HepG2 (cell line): ENCODE data around the gene TNP1. TPM values are rescaled to one million over a fixed set of nuclear protein-coding genes. Genes with fewer than 3 reads are reported as not detected.

Source experiments
- ATAC-seq: fragments of 200-7000 bp; cut with Tn5 transposase; 3 replicates; pipeline ENCODE4 v1.9.1; 2020; ENCODE audit warnings: mild to moderate bottlenecking, moderate library complexity
- BruUV-seq: library from RNA; stranded (reverse); fragments of 400-500 nt; replicated peaks from 2 replicates; lab custom pipeline; 2021; lab: Mats Ljungman, UMichigan
- CTCF ChIA-PET: fragments of 300-600 bp; formaldehyde crosslinking; extraction: SDS; loops from one replicate; lab custom pipeline; 2021; ENCODE audit warnings: low total read pairs, inconsistent platforms, low intra/inter-chr PET ratio; lab: Yijun Ruan, JAX
- POLR2A ChIA-PET: fragments of 350-600 bp; sonication (Branson Sonifier 250); formaldehyde crosslinking; loops from one replicate; lab custom pipeline; 2020; ENCODE audit warnings: antibody characterized with exemption, inconsistent platforms; lab: Yijun Ruan, JAX
- DNase-seq: peaks from one replicate; pipeline ENCODE4 v3.0.0-alpha.2; 2015; ENCODE audit warnings: low spot score
- FAIRE-seq: peaks from 3 replicates; lab custom pipeline; 2011; peaks lifted over from hg19 to GRCh38; lab: Jason Lieb, UNC
- H2AFZ ChIP-seq: one replicate; pipeline ENCODE4 v1.6.1; 2011; ENCODE audit warnings: low read length, inconsistent platforms
- H3K27ac ChIP-seq: fragments of 300-600 bp; 3 replicates; pipeline ENCODE4 v1.8.0; 2011; ENCODE audit warnings: mixed run types, mild to moderate bottlenecking, mixed read lengths, low read length, inconsistent platforms; ENCODE audit not compliant: insufficient read depth; ENCODE audit errors: extremely low read length
- H3K27me3 ChIP-seq, 2 experiments: fragments of 200-600 bp in 1 of 2; 2 replicates in 1 of 2; 3 replicates in 1 of 2; pipeline versions ENCODE4 v1.6.0 to v1.8.0; 2011; ENCODE audit warnings: low read length in 2 of 2, mild to moderate bottlenecking in 2 of 2, moderate library complexity in 2 of 2, inconsistent platforms in 1 of 2; ENCODE audit not compliant: insufficient read depth in 2 of 2, control insufficient read depth in 1 of 2
- H3K36me3 ChIP-seq, 2 experiments: fragments of 200-600 bp in 1 of 2; replicated peaks in 1 of 2; 2 replicates in 1 of 2; 3 replicates in 1 of 2; pipeline versions ENCODE4 v1.5.1 to v1.8.0; 2011; ENCODE audit warnings: low read length in 2 of 2, inconsistent platforms in 1 of 2; ENCODE audit not compliant: insufficient read depth in 2 of 2, control insufficient read depth in 1 of 2
- H3K4me1 ChIP-seq: 2 replicates; pipeline ENCODE4 v1.5.1; 2012; ENCODE audit warnings: low read length, inconsistent platforms; ENCODE audit not compliant: insufficient read depth
- H3K4me2 ChIP-seq: 2 replicates; pipeline ENCODE4 v1.6.0; 2011; ENCODE audit warnings: low read depth, low read length, inconsistent platforms
- H3K4me3 ChIP-seq, 3 experiments: fragments of 200-600 bp in 1 of 3; sonication (generic), shearing (Covaris generic) in 1 of 3; replicated peaks in 1 of 3; 2 replicates each; pipeline ENCODE4 v1.5.1; 2011 to 2016; ENCODE audit warnings: low read length in 3 of 3, inconsistent platforms in 2 of 3, low read depth in 2 of 3, mild to moderate bottlenecking in 2 of 3, control low read depth in 1 of 3, mixed read lengths in 1 of 3; ENCODE audit not compliant: insufficient read depth in 1 of 3
- H3K79me2 ChIP-seq: one replicate; pipeline ENCODE4 v1.6.1; 2011; ENCODE audit warnings: low read length, inconsistent platforms; ENCODE audit not compliant: insufficient read depth
- H3K9ac ChIP-seq: 2 replicates; pipeline ENCODE4 v1.6.0; 2011; ENCODE audit warnings: mild to moderate bottlenecking, low read depth, low read length, inconsistent platforms; ENCODE audit not compliant: insufficient read depth
- H3K9me3 ChIP-seq: 2 replicates; pipeline ENCODE4 v1.5.1; 2012; ENCODE audit warnings: mild to moderate bottlenecking, low read length
- H4K20me1 ChIP-seq: 2 replicates; pipeline ENCODE4 v1.6.0; 2011; ENCODE audit warnings: inconsistent platforms, mild to moderate bottlenecking, low read length, moderate library complexity; ENCODE audit not compliant: insufficient read depth
- ATF7 ChIP-seq, 2 experiments: fragments of 450-650 bp in 1 of 2; sonication (generic) in 1 of 2; formaldehyde crosslinking in 1 of 2; IDR thresholded peaks; 2 replicates each; pipeline versions ENCODE4 v1.4.0 to v1.6.1; 2016 to 2020; ENCODE audit warnings: antibody characterized with exemption in 1 of 2, mild to moderate bottlenecking in 1 of 2, missing genetic modification reagents in 1 of 2
- CBFB ChIP-seq: sonication (generic); formaldehyde crosslinking; IDR thresholded peaks from 2 replicates; pipeline ENCODE4 v1.4.0; 2020; ENCODE audit warnings: missing genetic modification reagents
- EEA1 ChIP-seq: sonication (generic); formaldehyde crosslinking; IDR thresholded peaks from 2 replicates; pipeline ENCODE4 v1.5.1; 2020; ENCODE audit warnings: mild to moderate bottlenecking, missing genetic modification reagents, borderline replicate concordance
- GATA4 ChIP-seq: sonication (generic); IDR thresholded peaks from 2 replicates; pipeline ENCODE4 v1.6.1; 2016; ENCODE audit warnings: antibody characterized with exemption, low read depth, borderline replicate concordance
- GLMP ChIP-seq: sonication (generic); formaldehyde crosslinking; IDR thresholded peaks from 2 replicates; pipeline ENCODE4 v1.9.0; 2021; ENCODE audit warnings: missing genetic modification reagents, mild to moderate bottlenecking, borderline replicate concordance
- GTF2F1 ChIP-seq: fragments of 150-350 bp; IDR thresholded peaks from 2 replicates; pipeline ENCODE4 v1.6.1; 2014; ENCODE audit warnings: low read length
- GTF3A ChIP-seq: sonication (generic); formaldehyde crosslinking; conservative IDR thresholded peaks from 2 replicates; pipeline ENCODE4 v1.4.0; 2020; ENCODE audit warnings: mild to moderate bottlenecking, missing genetic modification reagents
- HNF1B ChIP-seq: sonication (generic); formaldehyde crosslinking; IDR thresholded peaks from 2 replicates; pipeline ENCODE4 v1.5.1; 2020; ENCODE audit warnings: mild to moderate bottlenecking, moderate library complexity, missing genetic modification reagents
- HNRNPL ChIP-seq: fragments of 200-400 bp; formaldehyde crosslinking; IDR thresholded peaks from 2 replicates; pipeline ENCODE4 v1.6.1; 2017; ENCODE audit warnings: mild to moderate bottlenecking, low read depth, low read length
- KMT2B ChIP-seq: IDR thresholded peaks from 2 replicates; pipeline ENCODE4 v1.6.1; 2016; ENCODE audit warnings: missing genetic modification reagents, missing compliant biosample characterization
- SIX1 ChIP-seq: sonication (generic); formaldehyde crosslinking; IDR thresholded peaks from 2 replicates; pipeline ENCODE4 v1.4.0; 2020; ENCODE audit warnings: missing genetic modification reagents, borderline replicate concordance
- YEATS4 ChIP-seq: sonication (generic); formaldehyde crosslinking; IDR thresholded peaks from 2 replicates; pipeline ENCODE4 v1.4.0; 2020; ENCODE audit warnings: missing genetic modification reagents, borderline replicate concordance
- ZFP62 ChIP-seq: sonication (generic); formaldehyde crosslinking; IDR thresholded peaks from 2 replicates; pipeline ENCODE4 v1.4.0; 2020; ENCODE audit warnings: missing genetic modification reagents
- ZFP91 ChIP-seq: sonication (generic); formaldehyde crosslinking; IDR thresholded peaks from 2 replicates; pipeline ENCODE4 v1.9.0; 2022; ENCODE audit warnings: missing genetic modification reagents, mild to moderate bottlenecking, borderline replicate concordance
- ZNF567 ChIP-seq: sonication (generic); formaldehyde crosslinking; IDR thresholded peaks from 2 replicates; pipeline ENCODE4 v1.8.1; 2023; ENCODE audit warnings: mild to moderate bottlenecking, missing genetic modification reagents, borderline replicate concordance
- ZNF629 ChIP-seq: sonication (generic); formaldehyde crosslinking; conservative IDR thresholded peaks from 2 replicates; pipeline ENCODE4 v1.5.0; 2020; ENCODE audit warnings: missing genetic modification reagents
- ZZZ3 ChIP-seq: sonication (generic); formaldehyde crosslinking; IDR thresholded peaks from 2 replicates; pipeline ENCODE4 v1.4.0; 2020; ENCODE audit warnings: missing genetic modification reagents, mild to moderate bottlenecking, borderline replicate concordance
- WGBS: methylation state at CpG from one replicate; pipeline ENCODE4 v1.1.6; 2017; ENCODE audit warnings: low lambda C conversion rate; 5-methylcytosine and 5-hydroxymethylcytosine counted together
- in situ Hi-C: cut with HindIII; loops from 2 replicates; pipeline ENCODE4 v1.10.0; 2017; ENCODE audit warnings: low pct_unique_long_range_greater_than_20kb; ENCODE audit not compliant: extremely low pct_ligation_motif_present
- intact Hi-C: fragments of 100-400 bp; cut with micrococcal nuclease; formaldehyde crosslinking; loops from one replicate; pipeline ENCODE4 v1.10.0; 2022; ENCODE audit not compliant: unreplicated experiment
- polyA plus RNA-seq, 8 experiments: library from polyadenylated mRNA; depleted of rRNA in 3 of 8; stranded (reverse) in 7 of 8; unstranded in 1 of 8; fragments of >200 nt; fragmentation: Illumina TruSeq in 4 of 8; extraction: Trizol in 4 of 8; gene quantifications; 2 replicates each; pipeline versions ENCODE4 v1.2.1 to v1.2.3, GENCODE V29; 2011 to 2016; ENCODE audit warnings: low read depth in 4 of 8, missing spikeins in 1 of 8, mixed read lengths in 1 of 8; ENCODE audit not compliant: insufficient read depth in 1 of 8
- total RNA-seq, 5 experiments: library from RNA; depleted of rRNA; stranded (reverse); fragments of >200 nt; fragmentation: Illumina TruSeq; extraction: Trizol; gene quantifications; 2 replicates each; pipeline ENCODE4 v1.2.3, GENCODE V29; 2016; ENCODE audit warnings: low read depth in 1 of 5

The TNP1 gene
- total and polyA plus RNA-seq, 2 of the 13 experiments (the other 11 are each of a cell fraction or from before 2014, with no cell fraction given): not detected

- ChIA-PET CTCF (no interaction called here), POLR2A (no interaction called here)
- no peak for FAIRE-seq
- Histone ChIP-seq H3K79me2 (no peaks in the 10 kb centered on the region), H2AFZ (no peak overlapping the region), H4K20me1 (no peaks in the 10 kb centered on the region), H3K9ac (no peak overlapping the region), H3K27ac (no peak overlapping the region), H3K4me2 (no peak overlapping the region), H3K27me3 (peaks cover 2 to 8% of the 10 kb centered on the region in 2 experiments; a peak in 1 of 5 replicates), H3K4me1 (no peaks in the 10 kb centered on the region), H3K4me3 (no peak overlapping the region), H3K9me3 (no peaks in the 10 kb centered on the region), H3K36me3 (no peaks in the 10 kb centered on the region)
- no TSS peak for BruUV-seq
- no peak for ATAC-seq
- no peak for TF ChIP-seq GTF3A (CRISPR knock-in tag)
- TF ChIP-seq ZNF567 (CRISPR knock-in tag): no peak
- TF ChIP-seq ZFP62: no peak
- no peak for TF ChIP-seq ATF7 (IDR thresholded peaks at IDR 0.05)
- no peak for TF ChIP-seq ATF7 (CRISPR knock-in tag; IDR thresholded peaks at IDR 0.05)
- no peak for TF ChIP-seq EEA1 (CRISPR knock-in tag)
- TF ChIP-seq GLMP (CRISPR knock-in tag): no peak
- no peak for TF ChIP-seq YEATS4 (CRISPR knock-in tag)
- TF ChIP-seq CBFB: no peak
- no peak for TF ChIP-seq SIX1
- no peak for TF ChIP-seq HNRNPL
- no peak for TF ChIP-seq KMT2B (CRISPR knock-in tag)
- TF ChIP-seq HNF1B: no peak
- TF ChIP-seq ZNF629: no peak
- TF ChIP-seq ZFP91 (CRISPR knock-in tag): no peak
- no peak for TF ChIP-seq ZZZ3 (CRISPR knock-in tag)
- no peak for TF ChIP-seq GTF2F1
- no peak for TF ChIP-seq GATA4
- in situ Hi-C loops (no loop called here), intact Hi-C loops (no loop called here)
- WGBS: 40% methylated on average over 6 of the region's 6 CpGs
- DNase-seq: no peak
These were observed 22.1 kb downstream of the TNP1 start for GRCh38 chr2:216837740-216838139.
